Measurements from ENCODE around the gene RUVBL1. TPM values are rescaled to one million over a fixed set of nuclear protein-coding genes. Genes with fewer than 3 reads are reported as not detected.

Gene RUVBL1
- total and polyA plus RNA-seq, 11 donors: 14.1 to 44.6 (median 26.2) TPM

- DNase-seq: peak; percentile 85 to 90 (median 86)
Measured at GRCh38 chr3:128153156-128154041, 29.8 kb upstream of the RUVBL1 start, which contains the start of gene EEFSEC. Gene EEFSEC (plus strand): TSS chr3:128153481. CDS start chr3:128153508, 27 bp downstream.

DNA sequence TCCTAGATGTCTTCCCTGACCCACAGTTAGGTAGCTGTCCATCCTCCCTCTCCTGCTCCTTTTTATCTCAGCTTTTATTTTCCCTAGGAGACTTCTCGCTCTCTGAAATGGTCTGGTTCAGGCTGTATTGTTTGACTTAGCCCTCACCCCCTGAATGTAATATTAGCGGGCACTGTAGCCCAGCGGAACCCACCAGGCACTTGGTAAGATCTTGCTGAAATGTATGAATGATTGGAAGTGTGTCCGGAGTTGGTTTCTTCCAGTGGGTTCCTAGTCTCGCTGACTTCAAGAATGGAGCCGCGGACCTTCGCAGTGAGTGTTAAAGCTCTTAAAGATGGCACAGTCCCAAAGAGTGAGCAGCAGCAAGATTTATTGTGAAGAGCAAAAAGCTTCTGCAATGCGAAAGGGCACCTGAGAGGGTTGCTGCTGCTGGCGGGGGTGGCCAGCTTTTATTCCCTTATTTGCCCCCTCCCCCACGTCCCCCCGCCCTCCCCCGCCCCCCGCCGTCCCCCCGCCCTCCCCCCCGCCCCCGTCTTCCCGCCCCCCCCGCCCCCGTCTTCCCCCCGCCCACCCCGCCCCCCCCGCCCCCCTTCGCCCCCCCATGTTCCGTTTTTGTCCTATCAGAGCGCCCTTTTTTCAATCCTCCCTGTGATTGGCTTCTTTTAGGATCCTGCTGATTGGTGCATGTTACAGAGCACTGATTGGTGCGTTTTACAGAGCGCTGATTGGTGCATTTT, 29.0 kb upstream of the RUVBL1 start:
- peaks cover 0 to 6% (median 0%) of the 10 kb centered on the region in 12 donors for H3K9me3 ChIP-seq
- intact Hi-C loops (cut with DNase I): loop anchor here in 4 of 10 donors (1.0 to 2.0 kb wide), 3 partner anchors 28 to 30 kb away; partner anchors contain the start of gene RUVBL1 (in 3 of the 4)
- H3K27ac ChIP-seq: peak overlapping the region in 11 of 12 donors; percentile 93 to 97 (median 94)
- DNase-seq (no peak), ATAC-seq (peak in 3 of 4 donors; percentile 11 to 47 (median 36))
- TF ChIP-seq POLR2A (IDR thresholded peaks at IDR 0.05) (no peak), CTCF (IDR thresholded peaks at IDR 0.05) (no peak)
- H3K4me1 ChIP-seq: peaks cover 0 to 31% (median 16%) of the 10 kb centered on the region in 12 donors
- H3K36me3 ChIP-seq: peaks cover 0 to 8% (median 6%) of the 10 kb centered on the region in 9 donors
- peak overlapping the region in 11 of 12 donors; percentile 74 to 99 (median 95) for H3K4me3 ChIP-seq
- no peaks in the 10 kb centered on the region for H3K27me3 ChIP-seq
- 54 to 68% (median 60%) methylated on average over 14 to 21 of the region's 29 CpGs for WGBS, 4 donors

More at GRCh38 chr3:128153156-128154041, 29.8 kb upstream of the RUVBL1 start, which contains the start of gene EEFSEC:
- H3K9me3 ChIP-seq: peaks cover 0 to 10% (median 0%) of the 10 kb centered on the region in 12 donors
- peak in 1 of 12 donors; percentile 8 for TF ChIP-seq CTCF (IDR thresholded peaks at IDR 0.05)
- peak in 1 of 2 donors; percentile 47 for TF ChIP-seq POLR2A (IDR thresholded peaks at IDR 0.05)
- peaks cover 0 to 31% (median 16%) of the 10 kb centered on the region in 12 donors for H3K4me1 ChIP-seq
- no peaks in the 10 kb centered on the region for H3K27me3 ChIP-seq
- peak within 1 kb of the TSS; percentile 74 to 99 (median 94) for H3K4me3 ChIP-seq
- WGBS, 4 donors: 0 to 3% (median 0%) methylated on average over 20 to 96 of the region's 96 CpGs
- H3K27ac ChIP-seq: peak within 1 kb of the TSS; percentile 86 to 97 (median 94)
- peaks cover 0 to 14% (median 6%) of the 10 kb centered on the region in 9 donors for H3K36me3 ChIP-seq
- peak; percentile 78 to 94 (median 92) for ATAC-seq
- intact Hi-C loops (cut with DNase I): loop anchor here in 4 of 10 donors (1.0 to 2.0 kb wide), 3 partner anchors 29 to 31 kb away; partner anchors contain the start of gene RUVBL1 (in 3 of the 4)

DNA sequence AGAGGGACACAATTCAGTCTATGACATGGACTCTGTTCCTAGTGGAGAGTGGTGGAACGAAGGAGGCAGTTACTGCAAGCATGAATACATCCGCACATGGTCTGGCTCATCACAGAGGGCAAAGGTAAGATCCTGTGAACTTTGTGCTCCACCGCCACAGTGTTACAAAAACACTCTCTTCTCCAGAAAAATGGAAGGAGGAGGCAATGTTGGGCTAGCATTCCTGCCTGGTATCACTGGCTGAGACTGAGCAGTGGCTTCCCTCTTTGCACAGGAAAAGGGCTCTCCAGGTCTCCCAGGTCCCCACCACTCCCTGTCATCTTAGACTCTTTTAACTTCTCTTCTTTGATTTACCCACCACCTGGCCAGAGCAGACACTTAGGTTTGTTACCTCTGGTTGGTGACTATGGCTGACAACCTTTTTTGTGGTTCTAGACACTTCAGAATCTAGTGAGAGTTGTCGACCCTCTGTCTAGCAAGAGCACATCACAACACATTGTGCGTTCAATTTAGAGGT, 28.2 kb upstream of the RUVBL1 start:
- no peak for DNase-seq
- no peak for TF ChIP-seq CTCF (IDR thresholded peaks at IDR 0.05)
- TF ChIP-seq POLR2A (IDR thresholded peaks at IDR 0.05): no peak
- H3K27me3 ChIP-seq: no peaks in the 10 kb centered on the region
- H3K36me3 ChIP-seq: peaks cover 0 to under 1% (median 0%) of the 10 kb centered on the region in 9 donors
- no peak overlapping the region for H3K27ac ChIP-seq
- intact Hi-C loops (cut with DNase I): loop anchor here in 2 of 10 donors (2.0 kb wide), 2 partner anchors 27 to 29 kb away; partner anchors contain the start of gene RUVBL1 (in 1 of the 2)
- peaks cover 0 to 30% (median 16%) of the 10 kb centered on the region in 12 donors for H3K4me1 ChIP-seq
- H3K9me3 ChIP-seq: no peaks in the 10 kb centered on the region
- H3K4me3 ChIP-seq: no peak overlapping the region
- no peak for ATAC-seq
- WGBS, 4 donors: 84 to 88% (median 86%) methylated on average over 5 of the region's 5 CpGs

All from heart left ventricle (tissue), 16 donors.